Activated naive CD4-positive, alpha-beta T cell treated with anti-CD3 and anti-CD28 coated beads, Interleukin-2, amount 10 ng/mL, durations not matched to agents 7 days and 5 days (primary cell): ENCODE results near the gene CCDC192.

Experiments used
- CTCF ChIA-PET: fragments of 350-600 bp; sonication (Branson Sonifier 250); formaldehyde crosslinking; loops from one replicate; lab custom pipeline; 2021; ENCODE audit warnings: antibody characterized with exemption; lab: Charles Lee
- DNase-seq: peaks from one replicate; pipeline ENCODE4 v3.0.0-alpha.2; 2020
- H3K27ac Mint-ChIP-seq: one replicate; pipeline ENCODE4 v1.8.0; 2021; ENCODE audit warnings: mild to moderate bottlenecking, moderate library complexity, mixed read lengths
- H3K27me3 Mint-ChIP-seq: one replicate; pipeline ENCODE4 v1.8.0; 2021; ENCODE audit warnings: mild to moderate bottlenecking, mixed read lengths
- H3K36me3 Mint-ChIP-seq: one replicate; pipeline ENCODE4 v1.8.0; 2021; ENCODE audit warnings: mixed read lengths
- H3K4me1 Mint-ChIP-seq: one replicate; pipeline ENCODE4 v1.8.0; 2021; ENCODE audit warnings: mixed read lengths
- H3K4me3 Mint-ChIP-seq: one replicate; pipeline ENCODE4 v1.8.0; 2021; ENCODE audit warnings: mild to moderate bottlenecking, moderate library complexity, mixed read lengths
- H3K9me3 Mint-ChIP-seq: one replicate; pipeline ENCODE4 v1.8.0; 2021; ENCODE audit warnings: mixed read lengths

CCDC192 gene

GRCh38 chr5:127919818-127920217, 216.6 kb downstream of the CCDC192 start:
- Mint-ChIP-seq H3K27me3 (peaks cover 5% of the 10 kb centered on the region), H3K27ac (no peak overlapping the region), H3K4me3 (no peak overlapping the region), H3K9me3 (no peaks in the 10 kb centered on the region), H3K4me1 (peaks cover 11% of the 10 kb centered on the region), H3K36me3 (no peaks in the 10 kb centered on the region)
- no peak for DNase-seq
- CTCF ChIA-PET, result no interaction called here

- H3K27me3 Mint-ChIP-seq, result peaks cover 5% of the 10 kb centered on the region
- no peaks in the 10 kb centered on the region for H3K36me3 Mint-ChIP-seq
- DNase-seq, result no peak
- CTCF ChIA-PET, result no interaction called here
- H3K9me3 Mint-ChIP-seq, result no peaks in the 10 kb centered on the region
- H3K27ac Mint-ChIP-seq, result no peak overlapping the region
- H3K4me1 Mint-ChIP-seq, result peaks cover 11% of the 10 kb centered on the region
- no peak overlapping the region for H3K4me3 Mint-ChIP-seq
These were observed 217.7 kb downstream of the CCDC192 start for GRCh38 chr5:127920936-127921335.

GRCh38 chr5:127922603-127923002, 219.4 kb downstream of the CCDC192 start:
- Mint-ChIP-seq H3K9me3 (no peaks in the 10 kb centered on the region), H3K27me3 (peaks cover 5% of the 10 kb centered on the region), H3K4me3 (no peak overlapping the region), H3K4me1 (no peaks in the 10 kb centered on the region), H3K27ac (no peak overlapping the region), H3K36me3 (no peaks in the 10 kb centered on the region)
- no peak for DNase-seq
- CTCF ChIA-PET, result no interaction called here

DNA sequence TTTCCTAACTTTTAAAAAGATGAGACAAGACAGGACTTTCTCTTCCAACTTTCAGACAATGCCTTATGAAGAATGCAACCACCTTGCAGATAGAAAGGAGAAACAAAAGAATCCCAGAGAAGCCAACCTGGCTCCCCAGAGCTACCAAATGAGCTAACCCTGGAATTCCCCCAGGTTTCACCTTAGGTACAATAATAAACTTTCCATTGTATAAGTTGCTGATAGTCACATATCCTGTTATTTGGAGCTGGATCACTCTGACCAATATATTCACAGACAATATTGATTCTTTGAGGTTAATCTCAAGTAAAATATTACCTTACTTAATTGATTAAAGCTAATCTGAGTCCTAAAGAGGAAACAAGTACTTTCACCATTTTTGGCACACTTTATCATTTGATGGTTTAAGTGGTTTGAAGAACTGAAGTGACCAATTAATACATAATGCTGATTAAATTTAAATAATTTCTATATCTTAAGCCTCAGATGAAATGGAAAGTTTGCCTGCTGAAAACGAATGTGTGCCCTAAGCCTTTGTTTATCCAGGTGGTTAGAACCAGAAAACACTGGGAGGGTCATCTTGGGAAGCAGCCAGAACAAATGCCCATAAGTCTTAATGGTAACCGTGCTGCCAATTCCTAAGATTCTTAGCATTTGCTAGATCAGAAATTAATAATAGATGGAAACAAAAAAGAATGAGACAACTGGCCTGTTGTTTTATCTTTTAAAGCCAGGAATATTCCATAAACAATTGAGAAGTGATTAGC, 220.8 kb downstream of the CCDC192 start:
- H3K27ac Mint-ChIP-seq, result no peak overlapping the region
- no peak overlapping the region for H3K4me3 Mint-ChIP-seq
- H3K4me1 Mint-ChIP-seq, result no peaks in the 10 kb centered on the region
- CTCF ChIA-PET, result no interaction called here
- no peaks in the 10 kb centered on the region for H3K36me3 Mint-ChIP-seq
- H3K9me3 Mint-ChIP-seq, result no peaks in the 10 kb centered on the region
- DNase-seq, result no peak
- H3K27me3 Mint-ChIP-seq, result peaks cover 5% of the 10 kb centered on the region

DNA sequence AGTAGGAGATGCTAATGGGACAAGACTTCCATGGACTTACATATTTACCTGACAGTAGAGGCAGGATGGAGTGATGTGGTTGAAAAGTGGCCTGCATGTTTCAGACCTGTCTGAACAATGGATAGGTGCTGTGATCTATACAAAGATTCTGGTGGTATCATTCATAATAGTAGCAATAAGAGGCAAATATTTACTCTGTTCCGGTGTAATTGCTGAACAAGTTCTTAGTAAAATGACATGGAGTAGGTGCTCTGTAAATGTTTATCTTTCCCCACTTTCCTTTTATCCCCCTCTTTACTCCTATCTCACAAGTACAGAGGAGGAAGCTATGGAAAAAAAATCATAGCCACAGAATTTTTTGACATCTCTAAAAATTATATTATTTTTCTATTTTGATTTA, 221.4 kb downstream of the CCDC192 start:
- Mint-ChIP-seq H3K36me3 (no peaks in the 10 kb centered on the region), H3K27me3 (peaks cover 5% of the 10 kb centered on the region), H3K27ac (no peak overlapping the region), H3K4me3 (no peak overlapping the region), H3K4me1 (no peaks in the 10 kb centered on the region), H3K9me3 (no peaks in the 10 kb centered on the region)
- CTCF ChIA-PET, result no interaction called here
- DNase-seq, result no peak

- Mint-ChIP-seq H3K4me1 (no peaks in the 10 kb centered on the region), H3K4me3 (no peak overlapping the region), H3K36me3 (no peaks in the 10 kb centered on the region), H3K27me3 (peaks cover 3% of the 10 kb centered on the region), H3K27ac (no peak overlapping the region), H3K9me3 (no peaks in the 10 kb centered on the region)
- CTCF ChIA-PET, result no interaction called here
- DNase-seq, result no peak
These were observed 222.7 kb downstream of the CCDC192 start for GRCh38 chr5:127925916-127926315.

- CTCF ChIA-PET, result no interaction called here
- no peaks in the 10 kb centered on the region for H3K27me3 Mint-ChIP-seq
- H3K4me1 Mint-ChIP-seq, result no peaks in the 10 kb centered on the region
- no peak overlapping the region for H3K4me3 Mint-ChIP-seq
- no peaks in the 10 kb centered on the region for H3K9me3 Mint-ChIP-seq
- H3K27ac Mint-ChIP-seq, result no peak overlapping the region
- DNase-seq, result no peak
- H3K36me3 Mint-ChIP-seq, result no peaks in the 10 kb centered on the region
These were observed 223.8 kb downstream of the CCDC192 start for GRCh38 chr5:127926974-127927373.

GRCh38 chr5:127928053-127928452, 224.9 kb downstream of the CCDC192 start:
- H3K27me3 Mint-ChIP-seq, result no peaks in the 10 kb centered on the region
- no peaks in the 10 kb centered on the region for H3K36me3 Mint-ChIP-seq
- CTCF ChIA-PET, result no interaction called here
- no peaks in the 10 kb centered on the region for H3K4me1 Mint-ChIP-seq
- no peaks in the 10 kb centered on the region for H3K9me3 Mint-ChIP-seq
- no peak overlapping the region for H3K4me3 Mint-ChIP-seq
- no peak for DNase-seq
- H3K27ac Mint-ChIP-seq, result no peak overlapping the region

- Mint-ChIP-seq H3K4me1 (no peaks in the 10 kb centered on the region), H3K36me3 (no peaks in the 10 kb centered on the region), H3K27ac (no peak overlapping the region), H3K4me3 (no peak overlapping the region), H3K9me3 (no peaks in the 10 kb centered on the region), H3K27me3 (no peaks in the 10 kb centered on the region)
- CTCF ChIA-PET, result no interaction called here
- DNase-seq, result no peak
These were observed 227.1 kb downstream of the CCDC192 start for GRCh38 chr5:127930311-127930710.

DNA sequence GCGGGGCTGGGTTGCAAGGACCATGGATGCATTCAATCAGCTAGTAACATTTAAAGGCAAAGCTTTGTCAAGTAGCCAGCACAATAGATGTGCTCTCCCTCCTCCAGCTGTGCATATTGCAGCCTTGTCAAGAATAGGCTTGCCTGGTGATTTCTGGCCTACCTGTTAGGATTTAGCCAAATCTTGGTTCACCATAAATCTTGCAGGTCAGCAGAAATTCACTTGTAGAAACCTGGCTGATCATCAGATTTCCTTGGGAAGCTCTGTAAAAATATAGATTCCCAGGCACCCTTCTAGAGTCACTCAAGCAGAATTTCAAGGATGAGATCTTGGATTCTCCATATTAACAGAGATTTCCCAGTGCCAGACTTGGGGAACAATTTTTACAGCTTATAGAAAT, 228.2 kb downstream of the CCDC192 start:
- no peaks in the 10 kb centered on the region for H3K36me3 Mint-ChIP-seq

GRCh38 chr5:127933348-127933747, 230.2 kb downstream of the CCDC192 start:
- DNase-seq, result no peak
- CTCF ChIA-PET, result no interaction called here
- peaks cover 4% of the 10 kb centered on the region for H3K4me1 Mint-ChIP-seq
- no peak overlapping the region for H3K27ac Mint-ChIP-seq
- H3K27me3 Mint-ChIP-seq, result no peaks in the 10 kb centered on the region
- H3K9me3 Mint-ChIP-seq, result no peaks in the 10 kb centered on the region
- H3K36me3 Mint-ChIP-seq, result no peaks in the 10 kb centered on the region
- H3K4me3 Mint-ChIP-seq, result no peak overlapping the region

More for the DNA sequence above, 228.2 kb downstream of the CCDC192 start:
- H3K4me3 Mint-ChIP-seq, result no peak overlapping the region
- DNase-seq, result no peak
- H3K27me3 Mint-ChIP-seq, result no peaks in the 10 kb centered on the region
- H3K9me3 Mint-ChIP-seq, result no peaks in the 10 kb centered on the region
- CTCF ChIA-PET, result no interaction called here
- H3K27ac Mint-ChIP-seq, result no peak overlapping the region
- H3K4me1 Mint-ChIP-seq, result peaks cover 2% of the 10 kb centered on the region

DNA sequence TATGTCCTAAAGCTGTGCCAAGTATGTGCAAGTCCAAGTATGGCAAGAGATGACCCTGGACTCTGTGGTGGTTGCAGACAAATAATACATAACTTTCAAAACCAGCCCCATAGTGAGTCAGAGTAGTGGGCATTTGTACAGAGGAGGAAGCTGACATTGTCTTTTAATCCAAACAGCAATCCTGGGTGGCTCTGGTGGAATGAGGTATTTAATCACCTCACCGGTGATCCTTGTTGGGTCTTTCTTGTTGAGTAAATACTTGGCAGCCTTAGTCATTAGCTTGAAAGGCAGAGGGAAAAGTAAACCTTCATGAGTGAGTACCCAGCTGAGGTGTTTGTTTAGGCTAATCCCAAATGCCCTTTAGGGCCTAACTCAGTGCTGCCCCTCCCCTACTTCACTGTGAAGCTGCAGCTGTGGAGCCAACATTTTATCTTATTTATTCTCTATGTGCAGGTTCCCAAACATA, 231.6 kb downstream of the CCDC192 start:
- Mint-ChIP-seq H3K4me3 (no peak overlapping the region), H3K27me3 (no peaks in the 10 kb centered on the region), H3K9me3 (no peaks in the 10 kb centered on the region), H3K27ac (no peak overlapping the region), H3K36me3 (no peaks in the 10 kb centered on the region), H3K4me1 (peaks cover 4% of the 10 kb centered on the region)
- CTCF ChIA-PET, result interaction anchor here (1.1 kb wide), 1 partner anchor 14 kb away, joined by 3 read pairs; no protein-coding TSS in a partner anchor
- no peak for DNase-seq

GRCh38 chr5:127935398-127935797, 232.2 kb downstream of the CCDC192 start:
- DNase-seq, result no peak
- H3K4me1 Mint-ChIP-seq, result peaks cover 4% of the 10 kb centered on the region
- CTCF ChIA-PET, result interaction anchor here (1.1 kb wide), 1 partner anchor 13 kb away, joined by 3 read pairs; no protein-coding TSS in a partner anchor
- H3K27me3 Mint-ChIP-seq, result no peaks in the 10 kb centered on the region
- no peak overlapping the region for H3K4me3 Mint-ChIP-seq
- no peaks in the 10 kb centered on the region for H3K36me3 Mint-ChIP-seq
- no peaks in the 10 kb centered on the region for H3K9me3 Mint-ChIP-seq
- no peak overlapping the region for H3K27ac Mint-ChIP-seq

GRCh38 chr5:127936439-127936972, 233.3 kb downstream of the CCDC192 start:
- no peaks in the 10 kb centered on the region for H3K9me3 Mint-ChIP-seq
- CTCF ChIA-PET, result interaction anchor here (1.0 kb wide), 1 partner anchor 28 kb away, joined by 3 read pairs; no protein-coding TSS in a partner anchor
- no peaks in the 10 kb centered on the region for H3K27me3 Mint-ChIP-seq
- no peak for DNase-seq
- no peak overlapping the region for H3K4me3 Mint-ChIP-seq
- H3K36me3 Mint-ChIP-seq, result no peaks in the 10 kb centered on the region
- peaks cover 4% of the 10 kb centered on the region for H3K4me1 Mint-ChIP-seq
- no peak overlapping the region for H3K27ac Mint-ChIP-seq

- CTCF ChIA-PET, result no interaction called here
- H3K36me3 Mint-ChIP-seq, result no peaks in the 10 kb centered on the region
- H3K4me3 Mint-ChIP-seq, result no peak overlapping the region
- H3K9me3 Mint-ChIP-seq, result no peaks in the 10 kb centered on the region
- H3K27me3 Mint-ChIP-seq, result no peaks in the 10 kb centered on the region
- no peak for DNase-seq
- no peak overlapping the region for H3K27ac Mint-ChIP-seq
- H3K4me1 Mint-ChIP-seq, result peaks cover 4% of the 10 kb centered on the region
These were observed 235.6 kb downstream of the CCDC192 start for GRCh38 chr5:127938746-127939145.
